Natural killer cell treated with Interleukin-12 subunit alpha and Interleukin-12 subunit beta and Interleukin-15 and Interleukin-18, amount 100 ng/mL, for 72 hours (primary cell): Measurements from ENCODE around the gene RASSF8. TPM values are rescaled to one million over a fixed set of nuclear protein-coding genes. Genes with fewer than 3 reads are reported as not detected.
"Not testable (repeated sequence)": the region's sequence is repeated elsewhere in the genome, so short reads cannot be mapped to it uniquely, and the experiment has no call there.

Source experiments
- ATAC-seq, 2 donors: fragments of 150-1000 bp; cut with Tn5 transposase in 1 of 2; sonication (Bioruptor Pico), chemical (Tn5 transposase) in 1 of 2; 2 replicates each; pipeline ENCODE4 v1.10.0; 2021
- DNase-seq: peaks from one replicate; pipeline ENCODE4 v3.0.0; 2022; ENCODE audit warnings: low spot score
- H3K27ac Mint-ChIP-seq, 2 donors: 1 replicate in 1 of 2; 2 replicates in 1 of 2; pipeline ENCODE4 v1.8.0; 2022; ENCODE audit warnings: mixed read lengths in 2 of 2, mild to moderate bottlenecking in 1 of 2, moderate library complexity in 1 of 2
- H3K27me3 Mint-ChIP-seq, 2 donors: 1 replicate in 1 of 2; 2 replicates in 1 of 2; pipeline ENCODE4 v1.8.0; 2022; ENCODE audit warnings: mixed read lengths in 2 of 2
- H3K36me3 Mint-ChIP-seq: one replicate; pipeline ENCODE4 v1.8.0; 2022; ENCODE audit warnings: mixed read lengths
- H3K4me1 Mint-ChIP-seq, 2 donors: 1 replicate in 1 of 2; 2 replicates in 1 of 2; pipeline ENCODE4 v1.8.0; 2022; ENCODE audit warnings: low read depth in 2 of 2, mixed read lengths in 2 of 2, mild to moderate bottlenecking in 1 of 2
- H3K4me3 Mint-ChIP-seq: one replicate; pipeline ENCODE4 v1.8.0; 2022; ENCODE audit warnings: mixed read lengths
- H3K9me3 Mint-ChIP-seq: 2 replicates; pipeline ENCODE4 v1.8.0; 2022; ENCODE audit warnings: mixed read lengths
- total RNA-seq, 2 donors: library from RNA; stranded (reverse); gene quantifications; one replicate each; pipeline ENCODE4 v1.2.3, GENCODE V29; 2022

RASSF8 gene
- total RNA-seq, 2 donors from 2014 or later: 3.5 to 5.7 TPM

- no peak for DNase-seq
- H3K27ac Mint-ChIP-seq: no peak overlapping the region
- H3K36me3 Mint-ChIP-seq: no peaks in the 10 kb centered on the region
- H3K4me1 Mint-ChIP-seq: no peaks in the 10 kb centered on the region
- ATAC-seq: no peak
- no peaks in the 10 kb centered on the region for H3K9me3 Mint-ChIP-seq
- H3K4me3 Mint-ChIP-seq: no peak overlapping the region
- H3K27me3 Mint-ChIP-seq: peaks cover 6 to 7% of the 10 kb centered on the region in 2 donors
Observed at GRCh38 chr12:26054383-26054782, 95.9 kb downstream of the RASSF8 start.

DNA sequence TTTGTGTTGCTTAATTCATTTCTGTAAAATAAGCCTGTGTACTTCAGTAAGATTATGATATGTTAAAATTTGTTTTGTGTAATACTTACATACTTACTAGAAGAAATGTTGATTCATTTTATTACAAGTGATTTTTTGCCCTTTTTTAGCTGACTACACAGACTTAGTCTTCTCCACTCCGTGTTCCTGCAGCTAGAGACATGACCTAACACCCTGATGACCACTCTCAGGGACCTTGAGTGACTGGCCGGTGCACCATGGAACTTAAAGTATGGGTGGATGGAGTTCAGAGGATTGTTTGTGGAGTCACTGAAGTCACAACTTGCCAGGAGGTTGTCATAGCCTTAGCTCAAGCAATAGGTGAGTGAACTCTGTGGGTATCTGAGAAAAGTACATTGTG, 96.6 kb downstream of the RASSF8 start:
- DNase-seq (no peak), ATAC-seq (no peak)
- Mint-ChIP-seq H3K27ac (no peak overlapping the region), H3K9me3 (no peaks in the 10 kb centered on the region), H3K36me3 (no peaks in the 10 kb centered on the region), H3K4me1 (no peaks in the 10 kb centered on the region), H3K4me3 (no peak overlapping the region), H3K27me3 (peaks cover 6 to 7% of the 10 kb centered on the region in 2 donors)

- no peak overlapping the region for H3K4me3 Mint-ChIP-seq
- H3K27ac Mint-ChIP-seq: no peak overlapping the region
- no peaks in the 10 kb centered on the region for H3K4me1 Mint-ChIP-seq
- no peaks in the 10 kb centered on the region for H3K36me3 Mint-ChIP-seq
- ATAC-seq (no peak), DNase-seq (no peak)
- no peaks in the 10 kb centered on the region for H3K9me3 Mint-ChIP-seq
- peaks cover 6 to 7% of the 10 kb centered on the region in 2 donors for H3K27me3 Mint-ChIP-seq
Observed at GRCh38 chr12:26056335-26056734, 97.9 kb downstream of the RASSF8 start.

- not testable (repeated sequence) for H3K4me3 Mint-ChIP-seq, H3K9me3 Mint-ChIP-seq, H3K4me1 Mint-ChIP-seq, H3K36me3 Mint-ChIP-seq, H3K27me3 Mint-ChIP-seq, DNase-seq, ATAC-seq, H3K27ac Mint-ChIP-seq
Observed at GRCh38 chr12:26057271-26057670, 98.8 kb downstream of the RASSF8 start.

DNA sequence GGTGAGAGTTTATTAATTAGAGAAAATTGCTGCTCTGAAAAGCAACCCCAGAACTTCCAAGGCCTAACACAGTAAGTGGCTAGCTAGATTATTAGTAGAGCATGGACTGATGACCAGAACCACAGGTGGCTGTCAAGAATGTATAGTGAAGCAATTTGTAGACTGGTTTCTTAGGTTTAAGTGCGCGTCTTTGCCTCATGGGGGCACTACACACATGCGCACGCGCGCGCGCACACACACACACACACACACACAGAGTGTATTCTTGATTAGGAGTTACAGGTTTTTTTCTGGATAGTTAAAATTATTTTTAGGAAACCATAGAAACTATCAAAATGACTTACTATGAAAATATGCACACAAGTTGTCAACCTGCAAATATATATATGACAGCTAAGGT, 99.8 kb downstream of the RASSF8 start:
- no peaks in the 10 kb centered on the region for H3K4me1 Mint-ChIP-seq
- H3K9me3 Mint-ChIP-seq: no peaks in the 10 kb centered on the region
- ATAC-seq: no peak

GRCh38 chr12:26058818-26059217, 100.3 kb downstream of the RASSF8 start:
- Mint-ChIP-seq H3K9me3 (no peaks in the 10 kb centered on the region), H3K4me3 (no peak overlapping the region)

More for the DNA sequence above, 99.8 kb downstream of the RASSF8 start:
- no peak for DNase-seq
- Mint-ChIP-seq H3K36me3 (no peaks in the 10 kb centered on the region), H3K27me3 (peaks cover 3 to 6% of the 10 kb centered on the region in 2 donors), H3K4me3 (no peak overlapping the region), H3K27ac (no peak overlapping the region)

GRCh38 chr12:26062006-26062405, 103.5 kb downstream of the RASSF8 start:
- DNase-seq (no peak), ATAC-seq (no peak)
- H3K4me1 Mint-ChIP-seq: no peaks in the 10 kb centered on the region
- no peak overlapping the region for H3K4me3 Mint-ChIP-seq
- no peaks in the 10 kb centered on the region for H3K36me3 Mint-ChIP-seq
- H3K9me3 Mint-ChIP-seq: no peaks in the 10 kb centered on the region
- H3K27me3 Mint-ChIP-seq: peaks cover 3 to 16% of the 10 kb centered on the region in 2 donors
- no peak overlapping the region for H3K27ac Mint-ChIP-seq

More at GRCh38 chr12:26058818-26059217, 100.3 kb downstream of the RASSF8 start:
- Mint-ChIP-seq H3K27me3 (peaks cover 3 to 6% of the 10 kb centered on the region in 2 donors), H3K4me1 (no peaks in the 10 kb centered on the region), H3K27ac (no peak overlapping the region), H3K36me3 (no peaks in the 10 kb centered on the region)
- ATAC-seq: no peak
- no peak for DNase-seq

GRCh38 chr12:26062566-26062965, 104.1 kb downstream of the RASSF8 start:
- Mint-ChIP-seq H3K4me1 (no peaks in the 10 kb centered on the region), H3K4me3 (no peak overlapping the region), H3K27me3 (peaks cover 3 to 16% of the 10 kb centered on the region in 2 donors), H3K27ac (no peak overlapping the region), H3K9me3 (no peaks in the 10 kb centered on the region), H3K36me3 (no peaks in the 10 kb centered on the region)
- ATAC-seq (no peak), DNase-seq (no peak)

DNA sequence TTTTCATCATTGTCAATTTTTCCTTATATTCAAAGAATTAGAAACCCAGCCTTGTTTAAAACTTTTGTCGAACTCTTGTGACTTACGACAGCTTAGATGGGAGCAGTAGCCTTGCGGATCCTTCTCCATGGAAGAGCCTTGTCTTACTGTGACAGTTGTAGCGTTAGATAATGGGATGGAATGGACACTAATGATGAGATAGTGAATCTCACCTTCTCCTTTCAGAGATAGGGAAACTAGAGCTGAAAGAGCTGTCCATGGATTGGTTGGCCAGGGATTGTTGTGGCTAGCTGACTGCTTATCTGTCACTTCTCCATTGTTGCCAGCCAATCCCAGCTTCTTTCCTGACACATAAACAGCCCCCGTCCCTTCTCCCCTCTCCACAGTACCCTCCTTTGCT, 107.0 kb downstream of the RASSF8 start:
- Mint-ChIP-seq H3K4me1 (no peaks in the 10 kb centered on the region), H3K27me3 (peaks cover 0 to 32% of the 10 kb centered on the region in 2 donors), H3K27ac (no peak overlapping the region), H3K9me3 (no peaks in the 10 kb centered on the region), H3K4me3 (no peak overlapping the region), H3K36me3 (no peaks in the 10 kb centered on the region)
- DNase-seq: no peak
- ATAC-seq: no peak

GRCh38 chr12:26068503-26068902, 110.0 kb downstream of the RASSF8 start:
- no peaks in the 10 kb centered on the region for H3K36me3 Mint-ChIP-seq
- ATAC-seq (no peak), DNase-seq (no peak)
- H3K9me3 Mint-ChIP-seq: no peaks in the 10 kb centered on the region
- H3K27me3 Mint-ChIP-seq: peaks cover 0 to 32% of the 10 kb centered on the region in 2 donors
- no peak overlapping the region for H3K4me3 Mint-ChIP-seq
- H3K27ac Mint-ChIP-seq: no peak overlapping the region
- H3K4me1 Mint-ChIP-seq: no peaks in the 10 kb centered on the region

- ATAC-seq (no peak), DNase-seq (no peak)
- Mint-ChIP-seq H3K4me3 (no peak overlapping the region), H3K4me1 (no peaks in the 10 kb centered on the region), H3K27me3 (peaks cover 0 to 27% of the 10 kb centered on the region in 2 donors), H3K9me3 (no peaks in the 10 kb centered on the region), H3K27ac (no peak overlapping the region), H3K36me3 (no peaks in the 10 kb centered on the region)
Observed at GRCh38 chr12:26069796-26070195, 111.3 kb downstream of the RASSF8 start.

- H3K4me1 Mint-ChIP-seq: no peaks in the 10 kb centered on the region
Observed at GRCh38 chr12:26077915-26078702, 119.6 kb downstream of the RASSF8 start.

DNA sequence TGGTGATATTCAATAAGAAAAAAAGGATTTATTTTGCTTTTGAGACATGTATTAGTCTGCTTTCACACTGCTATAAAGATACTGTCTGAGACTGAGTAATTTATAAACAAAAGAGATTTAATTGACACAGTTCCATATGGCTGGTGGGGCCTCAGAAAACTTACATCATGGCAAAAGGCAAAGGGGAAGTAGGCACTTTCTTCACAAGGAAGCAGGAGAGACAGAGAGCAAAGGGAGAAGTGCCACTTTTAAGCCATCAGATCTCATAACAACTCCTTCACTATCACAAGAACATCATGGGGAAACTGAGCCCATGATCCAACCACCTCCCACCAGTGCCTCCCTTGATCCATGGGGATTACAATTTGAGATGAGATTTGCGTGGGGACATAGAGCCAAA, 122.4 kb downstream of the RASSF8 start:
- no peak overlapping the region for H3K4me3 Mint-ChIP-seq
- H3K27me3 Mint-ChIP-seq: no peaks in the 10 kb centered on the region
- DNase-seq (no peak), ATAC-seq (no peak)
- H3K36me3 Mint-ChIP-seq: peaks cover 4% of the 10 kb centered on the region
- no peak overlapping the region for H3K27ac Mint-ChIP-seq
- H3K9me3 Mint-ChIP-seq: no peaks in the 10 kb centered on the region
- H3K4me1 Mint-ChIP-seq: no peaks in the 10 kb centered on the region

More at GRCh38 chr12:26077915-26078702, 119.6 kb downstream of the RASSF8 start:
- H3K4me3 Mint-ChIP-seq: no peak overlapping the region
- ATAC-seq (no peak), DNase-seq (no peak)
- H3K9me3 Mint-ChIP-seq: no peaks in the 10 kb centered on the region
- no peak overlapping the region for H3K27ac Mint-ChIP-seq
- peaks cover 4% of the 10 kb centered on the region for H3K36me3 Mint-ChIP-seq
- no peaks in the 10 kb centered on the region for H3K27me3 Mint-ChIP-seq

GRCh38 chr12:26086936-26087335, 128.5 kb downstream of the RASSF8 start:
- Mint-ChIP-seq H3K9me3 (no peaks in the 10 kb centered on the region), H3K36me3 (no peaks in the 10 kb centered on the region), H3K4me1 (no peaks in the 10 kb centered on the region), H3K4me3 (no peak overlapping the region), H3K27ac (no peak overlapping the region), H3K27me3 (peaks cover 2 to 18% of the 10 kb centered on the region in 2 donors)
- ATAC-seq: no peak
- no peak for DNase-seq

- DNase-seq (no peak), ATAC-seq (no peak)
- no peak overlapping the region for H3K27ac Mint-ChIP-seq
- no peaks in the 10 kb centered on the region for H3K4me1 Mint-ChIP-seq
- H3K9me3 Mint-ChIP-seq: no peaks in the 10 kb centered on the region
- no peak overlapping the region for H3K4me3 Mint-ChIP-seq
- H3K27me3 Mint-ChIP-seq: peaks cover 2 to 18% of the 10 kb centered on the region in 2 donors
- H3K36me3 Mint-ChIP-seq: no peaks in the 10 kb centered on the region
Observed at GRCh38 chr12:26088998-26089397, 130.5 kb downstream of the RASSF8 start.
